CD4-positive, alpha-beta T cell treated with Interleukin-2 at 100 ng/mL for 4 hours (primary cell): ENCODE measurements around the gene CXCL16.

Experiments
- DNase-seq: peaks from one replicate; pipeline ENCODE4 v3.0.0-alpha.2; 2020; ENCODE audit warnings: low spot score

The CXCL16 gene

DNA sequence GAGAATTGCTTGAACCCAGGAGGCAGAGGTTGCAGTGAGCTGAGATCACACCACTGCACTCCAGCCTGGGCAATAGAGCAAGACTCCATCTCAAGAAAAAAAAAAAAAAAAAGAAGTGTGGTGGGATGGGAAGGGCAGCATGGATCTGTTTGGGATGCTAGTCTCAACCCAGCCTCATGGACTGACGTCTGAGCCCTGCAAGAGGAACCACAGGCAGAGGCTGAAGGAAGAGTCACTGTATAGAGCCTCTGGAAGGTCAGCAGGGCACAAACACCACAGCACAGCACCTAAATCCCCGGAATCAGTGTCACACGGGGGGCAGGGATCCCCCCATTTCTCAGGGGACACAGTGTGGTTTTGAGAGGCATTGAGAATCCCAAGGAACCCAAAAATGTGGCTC is 10.9 kb upstream of the CXCL16 start:
- DNase-seq: no peak

DNA sequence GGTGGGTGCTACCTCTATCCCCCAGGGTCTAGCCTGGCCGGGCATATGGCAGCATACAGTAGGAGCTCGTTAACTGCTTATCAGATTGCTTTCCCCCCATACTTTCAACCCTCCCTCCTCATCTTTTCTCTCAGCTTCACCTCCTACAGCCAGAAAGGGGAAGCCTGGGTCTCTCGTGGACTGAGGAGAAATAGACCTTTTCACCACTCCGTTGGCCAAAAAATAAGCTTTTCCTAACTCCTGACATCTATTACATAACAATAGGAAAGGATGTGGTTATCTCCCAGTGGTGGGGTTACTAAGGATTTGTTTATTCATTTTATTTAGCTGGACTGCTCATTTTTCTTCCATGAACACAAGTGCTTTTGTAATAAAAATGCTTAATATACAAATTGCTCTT is 9.0 kb upstream of the CXCL16 start:
- no peak for DNase-seq

DNA sequence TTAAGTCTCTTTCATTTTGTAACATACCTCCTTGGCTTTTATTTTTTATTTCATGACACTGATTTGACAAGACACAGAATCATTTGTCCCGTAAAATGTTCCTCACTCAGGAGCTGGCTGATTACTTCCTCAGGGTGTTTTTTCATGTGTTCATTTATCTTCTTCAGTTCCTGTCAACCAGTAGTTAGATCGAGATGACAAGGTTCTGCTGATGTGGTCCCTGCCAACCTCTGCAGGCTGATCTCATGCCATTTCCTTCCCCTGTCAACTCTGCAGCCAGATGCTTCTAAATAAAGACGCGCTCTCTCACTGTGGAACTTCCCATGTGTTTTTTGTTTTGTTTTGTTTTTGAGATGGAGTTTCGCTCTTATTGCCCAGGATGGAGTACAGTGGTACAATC is 8.1 kb upstream of the CXCL16 start:
- peak; percentile 47 for DNase-seq

DNA sequence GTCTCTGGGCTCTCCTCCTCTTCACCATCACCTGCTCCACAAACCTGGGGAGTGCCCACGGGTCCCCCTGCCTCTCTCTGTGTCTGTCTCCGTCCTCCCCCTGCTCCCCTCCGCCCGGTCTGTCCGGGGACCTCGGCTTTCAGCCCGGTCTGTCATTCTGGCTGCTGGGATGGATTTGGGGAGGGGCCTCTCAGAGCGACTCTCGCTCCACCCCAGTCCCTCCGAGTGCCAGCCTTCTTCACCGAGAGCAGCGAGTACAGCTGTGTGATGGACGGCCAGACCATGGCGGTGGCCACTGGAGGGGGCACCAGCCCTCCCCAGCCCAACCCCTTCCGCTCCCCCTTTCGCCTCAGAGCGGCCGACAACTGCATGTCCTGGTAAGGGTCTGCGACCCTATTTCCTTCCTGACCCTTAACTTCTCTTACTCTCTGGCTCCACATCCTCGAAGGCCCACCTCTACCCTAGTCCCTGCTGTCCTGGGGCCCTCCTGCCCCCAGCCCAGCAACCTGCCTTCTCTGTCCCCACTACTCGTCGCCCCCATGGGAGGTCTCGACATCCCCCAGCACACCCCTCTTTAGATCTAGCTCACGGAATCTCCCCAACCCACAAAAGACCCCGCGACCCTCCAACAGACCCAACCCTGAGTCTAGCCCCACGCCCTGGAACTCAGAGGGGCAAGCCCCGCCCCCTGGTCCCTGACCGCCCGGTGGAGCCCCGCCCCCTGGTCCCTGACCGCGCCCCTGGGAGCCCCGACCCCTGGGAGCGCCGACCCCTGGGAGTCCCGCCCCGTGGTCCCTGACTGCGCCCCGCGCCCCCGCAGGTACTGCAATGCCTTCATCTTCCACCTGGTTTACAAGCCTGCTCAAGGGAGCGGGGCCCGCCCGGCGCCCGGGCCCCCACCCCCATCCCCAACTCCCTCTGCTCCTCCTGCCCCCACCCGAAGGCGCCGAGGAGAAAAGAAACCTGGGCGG is 5.6 kb upstream of the CXCL16 start:
- no peak for DNase-seq

DNA sequence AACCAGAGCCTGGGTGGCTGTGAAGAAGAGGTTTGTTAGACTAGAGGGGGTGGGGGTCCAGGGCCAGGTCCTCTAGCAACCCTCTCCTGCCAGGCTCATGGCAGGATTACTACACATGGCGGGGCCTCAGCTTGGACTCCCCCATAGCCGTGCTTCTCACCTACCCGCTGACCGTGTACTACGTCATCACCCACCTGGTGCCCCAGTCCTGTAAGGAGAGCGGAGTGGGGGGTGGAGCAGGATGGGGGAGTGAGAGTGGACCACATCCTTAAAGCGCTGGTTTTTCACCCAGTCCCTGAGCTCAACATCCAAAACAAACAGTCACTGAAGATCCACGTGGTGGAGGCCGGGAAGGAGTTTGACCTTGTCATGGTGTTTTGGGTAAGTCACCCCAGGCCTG is 4.2 kb upstream of the CXCL16 start:
- DNase-seq: no peak

DNA sequence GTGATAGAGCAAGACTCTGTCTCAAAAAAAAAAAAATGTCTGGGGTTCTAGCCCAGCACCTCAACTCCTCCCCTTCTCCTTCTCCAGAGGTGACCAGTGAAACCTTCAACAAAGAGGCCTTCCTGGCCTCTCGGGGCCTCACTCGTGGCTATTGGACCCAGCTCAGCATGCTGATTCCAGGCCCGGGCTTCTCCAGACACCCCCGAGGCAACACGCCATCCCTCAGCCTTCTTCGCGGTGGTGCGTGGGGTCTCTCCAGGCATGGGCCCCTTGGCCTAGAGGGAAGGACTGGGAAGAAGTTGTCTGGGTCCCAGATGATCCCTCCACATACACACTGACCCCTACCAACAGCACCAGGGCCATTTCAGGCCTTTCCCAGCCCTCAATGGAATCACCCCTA is 3.5 kb upstream of the CXCL16 start:
- DNase-seq: no peak

DNA sequence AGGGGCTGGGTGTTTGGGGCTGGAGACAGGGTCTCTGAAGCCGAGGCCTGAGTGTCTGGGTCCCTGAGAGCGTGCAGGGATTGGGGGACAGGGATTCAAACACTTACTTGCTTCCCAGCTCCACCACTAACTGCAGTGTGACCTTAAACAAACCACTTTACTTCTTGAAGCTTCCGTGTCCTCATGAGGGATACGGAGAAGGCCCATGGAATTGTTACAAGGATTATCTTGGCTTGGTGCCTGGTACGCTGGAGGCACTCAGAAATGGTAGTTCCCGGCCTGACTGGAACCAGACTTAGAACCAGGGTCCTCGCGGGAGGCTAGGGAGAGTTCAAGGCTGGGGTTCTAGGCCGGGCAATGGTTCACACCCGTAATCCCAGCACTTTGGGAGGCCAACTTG is 2.9 kb upstream of the CXCL16 start:
- no peak for DNase-seq

DNA sequence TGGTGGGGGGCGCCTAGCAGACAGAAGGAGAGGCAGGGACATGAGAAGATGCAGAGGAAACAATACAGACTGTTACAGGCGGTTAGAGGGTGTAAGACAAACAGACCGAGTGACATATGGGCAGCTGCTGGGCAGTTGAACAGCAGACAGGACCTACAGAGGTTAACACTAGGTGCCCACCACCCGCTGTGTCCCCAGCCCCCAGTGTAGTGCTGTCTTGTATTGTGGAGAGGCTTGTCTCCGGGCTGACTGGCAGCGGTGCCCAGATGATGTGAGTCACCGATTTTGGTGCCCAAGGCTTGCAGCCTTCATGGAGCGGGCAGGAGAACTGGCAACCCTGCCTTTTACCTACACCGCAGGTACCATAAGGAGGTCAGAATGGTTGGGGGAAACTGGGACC is 2.4 kb upstream of the CXCL16 start:
- no peak for DNase-seq

DNA sequence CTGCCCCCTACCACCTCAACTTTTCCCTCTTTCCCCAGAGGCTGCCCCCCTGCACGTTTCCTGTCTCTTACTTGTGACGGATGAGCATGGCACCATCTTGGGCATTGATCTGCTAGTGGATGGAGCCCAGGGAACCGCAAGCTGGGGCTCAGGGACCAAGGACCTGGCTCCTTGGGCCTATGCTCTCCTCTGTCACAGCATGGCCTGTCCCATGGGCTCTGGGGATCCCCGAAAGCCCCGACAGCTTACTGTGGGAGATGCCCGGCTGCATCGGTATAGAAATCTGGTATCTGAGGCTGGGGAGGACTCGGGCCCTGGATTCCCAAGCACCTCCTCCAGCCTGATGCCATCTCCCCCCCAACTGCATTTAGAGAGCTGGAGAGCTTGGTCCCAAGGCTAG is 1.8 kb upstream of the CXCL16 start:
- DNase-seq: no peak

DNA sequence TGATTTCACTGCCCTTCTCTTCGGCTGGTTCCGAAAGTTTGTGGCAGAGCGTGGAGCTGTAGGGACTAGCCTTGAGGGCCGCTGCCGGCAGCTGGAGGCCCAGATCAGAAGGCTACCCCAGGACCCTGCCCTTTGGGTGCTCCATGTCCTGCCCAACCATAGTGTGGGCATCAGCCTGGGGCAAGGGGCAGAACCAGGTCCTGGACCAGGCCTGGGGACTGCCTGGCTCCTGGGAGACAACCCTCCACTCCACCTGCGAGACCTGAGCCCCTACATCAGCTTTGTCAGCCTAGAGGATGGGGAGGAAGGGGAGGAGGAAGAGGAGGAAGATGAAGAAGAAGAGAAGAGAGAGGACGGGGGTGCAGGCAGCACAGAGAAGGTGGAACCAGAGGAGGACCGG is 856 bp upstream of the CXCL16 start:
- no peak for DNase-seq

DNA sequence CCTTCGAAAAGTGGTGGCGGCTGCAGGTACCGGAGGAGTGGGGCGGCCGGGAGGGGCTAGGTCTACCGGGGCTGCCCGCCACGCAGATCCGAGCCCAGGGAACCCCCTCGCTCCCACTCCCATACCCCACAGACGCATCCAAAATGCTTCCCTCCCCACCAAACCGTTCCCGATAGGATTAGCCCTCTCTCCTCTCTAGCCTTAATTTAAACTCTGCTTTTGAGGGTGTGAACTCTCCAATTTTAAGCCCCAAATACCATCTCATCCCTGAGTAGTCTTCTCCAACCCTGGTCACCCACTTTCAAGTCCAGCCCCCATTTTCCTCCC is 260 bp upstream of the CXCL16 start:
- DNase-seq: no peak

DNA sequence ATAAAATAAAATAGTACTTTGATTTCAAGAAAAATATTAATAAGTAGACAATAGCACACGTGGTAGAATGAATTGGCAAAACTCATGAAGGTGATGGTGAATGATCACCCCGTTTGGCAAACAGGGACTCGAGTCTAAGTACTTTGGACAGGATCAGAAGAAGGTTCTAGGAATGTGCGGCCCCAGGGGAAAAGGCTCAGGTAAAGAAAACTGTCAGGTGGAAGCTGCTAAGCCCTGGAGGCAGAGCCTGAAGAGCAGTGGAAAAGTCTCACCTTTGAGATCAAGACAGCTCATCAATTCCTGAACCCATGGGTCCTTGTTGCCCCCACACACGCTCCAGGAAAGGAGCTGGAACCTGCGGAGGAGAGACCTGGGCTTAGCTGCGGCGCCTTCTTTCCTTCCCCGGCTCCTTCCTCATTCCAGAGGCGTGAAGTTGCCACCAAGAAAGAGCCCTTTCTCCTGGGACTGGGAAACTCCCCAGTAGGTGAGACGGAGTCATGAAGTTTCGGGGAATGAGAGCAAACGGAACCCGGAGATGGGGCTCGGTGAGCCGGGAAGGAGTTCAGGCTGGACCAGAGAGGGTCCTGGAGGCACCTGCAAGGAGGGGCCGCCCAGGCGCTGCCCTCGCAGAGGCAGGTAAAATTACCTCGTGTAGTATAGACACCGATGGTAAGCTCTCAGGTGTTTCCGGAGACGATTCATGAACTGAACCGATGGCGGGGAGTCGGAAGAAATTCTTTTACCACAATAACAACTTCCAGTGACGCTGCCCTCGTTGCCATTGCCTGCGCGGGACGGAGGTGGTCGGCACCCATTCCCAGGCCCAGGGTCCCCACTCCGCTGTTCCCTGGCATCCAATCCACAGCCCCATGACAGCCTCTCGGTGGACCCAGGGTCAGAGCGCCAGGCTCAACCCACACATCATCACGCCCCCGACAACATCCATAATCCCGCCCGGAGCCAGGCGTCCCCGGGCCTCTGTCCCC is 1.3 kb downstream of the CXCL16 start:
- DNase-seq: peak; percentile 30

DNA sequence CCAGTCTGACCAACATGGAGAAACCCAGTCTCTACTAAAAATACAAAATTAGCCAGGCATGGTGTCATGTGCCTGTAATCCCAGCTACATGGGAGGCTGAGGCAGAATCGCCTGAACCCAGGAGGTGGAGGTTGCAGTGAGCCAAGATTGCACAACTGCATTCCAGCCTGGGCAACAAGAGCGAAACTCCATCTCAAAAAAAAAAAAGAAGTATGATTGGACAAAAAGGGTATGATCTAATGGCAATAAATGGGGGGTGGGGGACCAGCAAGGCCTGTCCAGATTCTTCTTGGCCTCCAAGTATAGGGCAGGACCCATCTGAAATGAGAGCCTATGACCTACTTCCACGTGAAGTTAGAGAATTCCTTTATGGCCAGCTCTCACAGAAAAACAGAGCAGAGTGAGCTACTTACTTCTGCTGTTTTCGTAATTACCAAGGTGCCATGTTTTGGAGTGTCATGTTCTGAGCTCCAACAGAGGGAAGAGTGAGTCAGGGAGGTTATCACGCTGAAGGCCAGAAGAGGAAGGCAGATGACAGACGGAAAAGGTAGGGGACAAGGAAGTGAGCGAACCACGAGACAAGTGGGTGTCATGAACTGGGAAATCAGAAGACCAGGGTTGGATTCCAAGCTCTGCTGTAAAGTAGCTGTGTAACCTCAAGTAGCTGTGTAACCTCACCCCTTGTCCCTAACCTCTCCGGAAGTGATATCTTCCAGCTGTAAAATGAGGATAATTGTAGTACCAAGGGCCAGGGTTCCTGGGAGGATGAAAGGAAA is 3.7 kb downstream of the CXCL16 start:
- DNase-seq: no peak

DNA sequence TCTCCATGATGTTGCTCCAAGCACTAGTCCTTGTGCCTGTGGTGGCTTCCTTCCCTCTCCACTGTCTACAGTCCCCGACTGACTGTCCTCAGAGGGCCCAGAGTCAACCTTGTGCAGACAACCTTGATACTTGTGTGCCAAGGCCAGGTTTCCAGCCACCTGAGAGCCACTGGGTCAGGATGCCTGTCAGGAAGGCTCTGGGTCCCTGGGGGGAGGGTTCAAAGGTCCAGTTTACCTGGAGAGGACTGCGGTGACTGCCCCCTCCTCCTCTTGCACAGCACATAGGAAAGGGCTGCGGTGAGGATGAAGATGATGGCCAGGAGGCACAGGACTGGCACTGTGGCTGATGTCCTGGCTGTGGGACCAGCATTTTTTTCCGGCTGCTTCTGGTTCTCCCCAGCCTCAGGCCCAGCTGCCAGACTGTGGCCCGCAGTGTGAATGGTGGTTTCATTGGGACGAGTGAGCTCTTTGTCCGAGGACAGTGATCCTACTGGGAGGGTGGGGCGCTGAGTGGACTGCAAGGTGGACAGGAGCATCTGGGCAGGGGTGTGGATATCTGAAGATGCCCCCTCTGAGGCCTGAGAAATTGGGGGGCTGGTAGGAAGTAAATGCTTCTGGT is 4.8 kb downstream of the CXCL16 start:
- DNase-seq: no peak

DNA sequence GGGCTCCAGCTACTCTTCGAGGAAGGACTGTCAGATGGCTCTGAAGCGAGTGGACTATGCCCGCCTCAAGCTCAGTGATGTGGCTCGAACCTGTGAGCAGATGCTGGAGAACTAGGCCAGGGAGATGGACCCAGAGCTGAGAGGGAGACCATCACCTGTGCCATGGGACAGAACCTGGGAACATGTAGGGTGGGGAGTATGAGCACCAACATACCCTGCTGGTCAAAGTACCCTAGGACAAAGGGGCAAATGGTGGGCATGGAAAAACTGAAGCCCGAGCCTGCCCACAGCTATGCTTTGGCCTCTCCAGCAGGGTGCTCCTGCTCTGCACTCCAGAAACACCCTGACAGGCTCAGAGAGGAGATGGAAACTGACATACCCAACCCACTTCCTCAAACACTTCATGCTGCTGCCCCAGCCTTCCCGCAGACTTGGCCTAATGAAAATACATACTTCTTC is 6.6 kb downstream of the CXCL16 start:
- no peak for DNase-seq

DNA sequence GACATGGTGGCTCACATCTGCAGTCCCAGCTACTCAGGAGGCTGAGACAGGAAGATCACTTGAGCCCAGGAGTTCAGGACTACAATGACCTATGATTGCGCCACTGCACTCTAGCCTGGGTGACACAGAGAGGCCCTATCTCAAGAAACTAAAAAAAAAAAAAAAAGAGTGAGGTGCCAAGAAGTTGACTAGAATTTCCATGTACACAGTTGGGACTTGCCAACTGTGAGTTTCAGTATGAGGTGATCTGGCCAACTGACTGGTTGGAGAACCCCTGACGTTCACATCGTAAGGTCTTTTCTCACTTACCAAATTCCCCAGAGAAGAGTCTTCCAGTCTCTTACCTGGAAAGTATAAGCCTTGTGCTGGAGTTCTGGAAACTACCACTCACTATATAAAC is 11.6 kb downstream of the CXCL16 start:
- DNase-seq: no peak

DNA sequence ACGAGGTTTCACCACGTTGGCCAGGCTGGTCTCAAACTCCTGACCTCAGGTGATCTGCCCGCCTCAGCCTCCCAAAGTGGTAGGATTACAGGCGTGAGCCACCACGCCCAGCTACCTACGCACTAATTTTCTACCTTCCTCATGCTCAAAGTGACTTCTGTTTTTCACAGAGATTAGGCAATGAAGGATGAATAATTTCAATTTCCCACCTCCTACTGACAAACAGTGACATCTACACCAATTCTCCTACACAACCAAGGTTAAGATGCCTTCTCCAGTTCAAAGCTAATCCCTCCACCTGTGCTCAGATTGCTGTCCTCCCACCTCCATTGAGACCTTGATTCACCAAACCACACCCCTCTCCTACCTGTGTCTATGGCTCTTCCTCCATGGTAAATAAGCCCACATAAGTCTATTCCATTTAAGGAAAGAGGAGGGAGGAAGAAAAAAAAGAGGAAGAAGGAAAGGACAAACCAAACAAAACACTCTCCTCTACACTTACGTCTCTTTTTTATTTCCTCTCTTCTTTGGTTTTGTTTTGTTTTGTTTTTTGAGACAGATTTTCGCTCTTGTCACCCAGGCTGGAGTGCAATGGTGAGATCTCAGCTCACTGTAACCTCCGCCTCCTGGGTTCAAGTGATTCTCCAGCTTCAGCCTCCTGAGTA is 13.9 kb downstream of the CXCL16 start:
- DNase-seq: no peak

DNA sequence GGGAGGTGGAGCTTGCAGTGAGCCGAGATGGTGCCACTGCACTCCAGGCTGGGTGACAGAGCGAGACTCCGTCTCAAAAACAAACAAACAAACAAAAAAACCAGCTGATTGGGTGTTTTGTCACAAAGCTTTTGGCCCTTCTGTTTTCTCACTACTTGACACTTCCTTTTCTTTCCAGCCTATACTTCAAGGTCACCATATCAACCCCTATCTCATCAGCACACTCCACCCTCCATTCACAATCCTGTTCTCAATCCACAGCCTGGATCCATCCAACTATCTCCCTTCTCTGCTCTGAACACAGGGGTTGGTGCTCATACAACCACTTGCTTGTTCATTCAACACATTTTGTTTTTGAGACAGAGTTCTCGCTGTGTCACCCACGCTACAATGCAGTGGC is 15.1 kb downstream of the CXCL16 start:
- no peak for DNase-seq

DNA sequence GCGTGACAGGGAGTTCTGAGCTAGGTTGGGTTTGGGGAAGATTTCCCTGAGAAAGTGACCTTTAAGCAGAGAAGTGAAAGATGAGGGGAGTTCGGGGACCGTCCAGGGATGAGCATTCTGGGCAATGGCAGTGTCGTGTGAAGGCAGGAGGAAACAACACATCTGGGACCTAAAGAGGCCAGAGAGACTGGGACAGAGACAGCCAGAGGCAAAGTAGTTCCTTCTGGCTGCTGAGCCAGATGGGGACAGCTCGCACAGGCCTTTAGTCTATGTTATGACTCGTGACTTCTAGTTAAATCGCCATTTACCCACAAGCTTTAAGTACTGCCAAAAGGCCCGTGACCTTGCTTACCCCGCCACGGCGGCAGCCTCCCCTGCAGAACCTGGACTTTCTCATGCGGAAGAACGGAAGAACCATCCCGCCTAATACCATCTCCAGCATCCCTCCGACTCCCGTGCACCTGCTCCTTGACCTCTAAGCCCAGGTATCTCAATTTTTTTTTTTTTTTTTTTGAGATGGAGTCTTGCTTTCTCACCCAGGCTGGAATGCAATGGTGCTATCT is 17.0 kb downstream of the CXCL16 start:
- no peak for DNase-seq

DNA sequence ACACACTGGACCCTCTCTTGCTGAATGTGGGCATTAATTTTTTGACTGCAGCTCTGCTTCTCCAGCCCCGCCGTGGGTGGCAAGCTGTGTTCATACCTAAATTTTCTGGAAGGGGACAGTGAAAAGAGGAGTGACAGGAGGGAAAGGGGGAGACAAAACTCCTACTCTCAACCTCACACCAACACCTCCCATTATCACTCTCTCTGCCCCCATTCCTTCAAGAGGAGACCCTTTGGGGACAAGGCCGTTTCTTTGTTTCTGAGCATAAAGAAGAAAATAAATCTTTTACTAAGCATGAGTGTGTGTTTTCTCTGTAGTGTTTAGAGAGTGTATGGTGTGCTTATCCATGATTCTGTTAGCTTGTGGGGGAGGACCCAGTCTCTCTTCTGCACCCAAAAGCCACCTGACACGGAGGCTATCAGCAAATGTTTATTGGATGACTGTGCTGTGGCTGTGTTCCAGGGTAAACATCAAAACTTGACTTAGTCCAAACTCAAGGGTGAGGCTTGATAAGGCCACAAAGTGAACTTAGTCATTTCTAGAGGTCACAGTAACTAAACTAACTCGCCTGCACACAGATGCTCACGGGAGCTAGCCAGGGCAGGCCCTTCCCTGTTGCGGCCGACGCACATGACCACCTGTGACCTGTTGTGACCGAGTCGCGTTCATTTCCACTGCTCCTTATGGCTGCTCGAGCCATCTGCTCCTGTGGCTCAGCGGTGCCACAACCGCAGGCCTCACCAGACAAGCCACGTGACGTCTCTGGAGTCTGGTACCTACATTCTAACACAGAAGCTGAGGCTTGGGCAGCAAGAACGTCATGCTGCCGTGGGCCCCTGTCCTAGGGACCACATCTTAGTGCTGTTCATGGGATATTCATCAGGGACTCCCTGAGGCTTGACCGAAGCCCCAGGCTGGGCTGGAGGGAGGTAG is 18.3 kb downstream of the CXCL16 start:
- DNase-seq: no peak
